Body of pancreas (tissue), 4 donors: ENCODE measurements around the gene IKZF1. TPM values are rescaled to one million over a fixed set of nuclear protein-coding genes. Genes with fewer than 3 reads are reported as not detected.

Source experiments
- ATAC-seq: fragments of 150-250 bp; one replicate; pipeline ENCODE4 v1.9.1; 2016
- DNase-seq, 4 donors: peaks; one replicate each; pipeline ENCODE4 v3.0.0-alpha.2; 2019
- H3K27ac ChIP-seq, 4 donors: fragments of 200-600 bp; sonication (generic); 1 replicate in 3 of 4; 2 replicates in 1 of 4; pipeline versions ENCODE4 v1.5.1 to v1.6.1; 2016 to 2019; ENCODE audit warnings: mild to moderate bottlenecking in 1 of 4, mixed read lengths in 1 of 4, moderate library complexity in 1 of 4
- H3K27me3 ChIP-seq, 2 donors: fragments of 200-600 bp; sonication (generic); one replicate each; pipeline ENCODE4 v1.6.0; 2016; ENCODE audit warnings: mild to moderate bottlenecking in 1 of 2
- H3K36me3 ChIP-seq, 2 donors: fragments of 200-600 bp; sonication (generic); replicated peaks in 1 of 2; 2 replicates each; pipeline ENCODE4 v1.5.1; 2016; ENCODE audit warnings: low read depth in 2 of 2; ENCODE audit not compliant: insufficient read depth in 1 of 2
- H3K4me1 ChIP-seq: fragments of 200-600 bp; sonication (generic); one replicate; pipeline ENCODE4 v1.6.0; 2016
- H3K4me3 ChIP-seq, 2 donors: fragments of 200-600 bp; sonication (generic); 1 replicate in 1 of 2; 2 replicates in 1 of 2; pipeline ENCODE4 v1.5.1; 2016 to 2019
- H3K9me3 ChIP-seq, 3 donors: fragments of 200-600 bp; sonication (generic); 1 replicate in 2 of 3; 2 replicates in 1 of 3; pipeline ENCODE4 v1.5.1; 2016
- POLR2A ChIP-seq, 3 donors: fragments of 450-650 bp; IDR thresholded peaks; one replicate each; pipeline ENCODE4 v1.6.1; 2016; ENCODE audit warnings: antibody characterized with exemption in 3 of 3, mild to moderate bottlenecking in 2 of 3
- WGBS, 2 donors: methylation state at CpG; one replicate each; pipeline ENCODE4 v1.1.5; 2017; 5-methylcytosine and 5-hydroxymethylcytosine counted together
- intact Hi-C: fragments of 100-400 bp; cut with DNase I; formaldehyde crosslinking; loops from one replicate; pipeline ENCODE4 v1.15.1; 2023
- total RNA-seq, 2 donors: library from RNA; depleted of rRNA; stranded (reverse); fragments of >200 nt; gene quantifications; one replicate each; pipeline ENCODE4 v1.1.0, GENCODE V29; 2016
- TF ChIP-seq, protein P1 (sequence below), 7 experiments: fragments of 450-650 bp in 4 of 7; fragments of 200-600 bp in 3 of 7; sonication (generic) in 3 of 7; IDR thresholded peaks; one replicate each; pipeline ENCODE4 v1.5.1; 2016 to 2019; ENCODE audit warnings: antibody characterized with exemption in 7 of 7

Gene IKZF1
- total RNA-seq, 2 donors from 2014 or later: 3.9 to 16.5 TPM

DNA sequence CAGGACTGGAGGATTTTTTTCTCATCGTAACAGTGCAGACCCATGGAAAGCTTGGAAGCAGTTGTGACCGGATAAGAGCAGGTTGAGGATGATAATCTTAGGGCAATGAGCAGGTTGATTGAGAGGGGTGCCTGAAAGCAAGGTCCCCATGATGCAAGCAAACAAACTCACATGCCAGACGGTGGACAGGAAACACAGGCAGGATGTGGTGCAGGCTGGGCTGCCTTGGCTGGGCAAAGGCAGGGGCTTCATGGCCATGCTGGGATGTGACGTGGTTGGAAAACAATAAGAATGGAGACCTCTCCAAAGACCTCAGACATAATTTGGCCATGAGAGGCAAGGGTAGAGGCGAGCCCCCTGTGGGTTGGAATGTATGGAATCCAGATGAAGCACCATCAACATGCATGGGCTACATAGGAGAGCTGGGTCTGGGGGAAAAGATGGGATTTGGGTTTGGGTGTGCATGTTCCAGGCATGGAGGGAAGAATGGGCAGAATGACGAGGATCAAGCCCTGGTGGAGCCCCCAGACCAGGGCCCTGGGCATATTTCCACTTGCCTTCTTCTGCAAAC is 58.3 kb downstream of the IKZF1 start:
- intact Hi-C loops: no loop called here
- Histone ChIP-seq H3K4me3 (no peak overlapping the region), H3K4me1 (no peaks in the 10 kb centered on the region), H3K9me3 (no peaks in the 10 kb centered on the region), H3K27ac (no peak overlapping the region), H3K36me3 (no peaks in the 10 kb centered on the region), H3K27me3 (no peaks in the 10 kb centered on the region)
- ATAC-seq (no peak), DNase-seq (no peak)
- TF ChIP-seq, protein P1, sequence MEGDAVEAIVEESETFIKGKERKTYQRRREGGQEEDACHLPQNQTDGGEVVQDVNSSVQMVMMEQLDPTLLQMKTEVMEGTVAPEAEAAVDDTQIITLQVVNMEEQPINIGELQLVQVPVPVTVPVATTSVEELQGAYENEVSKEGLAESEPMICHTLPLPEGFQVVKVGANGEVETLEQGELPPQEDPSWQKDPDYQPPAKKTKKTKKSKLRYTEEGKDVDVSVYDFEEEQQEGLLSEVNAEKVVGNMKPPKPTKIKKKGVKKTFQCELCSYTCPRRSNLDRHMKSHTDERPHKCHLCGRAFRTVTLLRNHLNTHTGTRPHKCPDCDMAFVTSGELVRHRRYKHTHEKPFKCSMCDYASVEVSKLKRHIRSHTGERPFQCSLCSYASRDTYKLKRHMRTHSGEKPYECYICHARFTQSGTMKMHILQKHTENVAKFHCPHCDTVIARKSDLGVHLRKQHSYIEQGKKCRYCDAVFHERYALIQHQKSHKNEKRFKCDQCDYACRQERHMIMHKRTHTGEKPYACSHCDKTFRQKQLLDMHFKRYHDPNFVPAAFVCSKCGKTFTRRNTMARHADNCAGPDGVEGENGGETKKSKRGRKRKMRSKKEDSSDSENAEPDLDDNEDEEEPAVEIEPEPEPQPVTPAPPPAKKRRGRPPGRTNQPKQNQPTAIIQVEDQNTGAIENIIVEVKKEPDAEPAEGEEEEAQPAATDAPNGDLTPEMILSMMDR (IDR thresholded peaks at IDR 0.05): no peak
- TF ChIP-seq POLR2A (IDR thresholded peaks at IDR 0.05): no peak
- 44 to 59% methylated on average over 6 of the region's 6 CpGs for WGBS, 2 donors

DNA sequence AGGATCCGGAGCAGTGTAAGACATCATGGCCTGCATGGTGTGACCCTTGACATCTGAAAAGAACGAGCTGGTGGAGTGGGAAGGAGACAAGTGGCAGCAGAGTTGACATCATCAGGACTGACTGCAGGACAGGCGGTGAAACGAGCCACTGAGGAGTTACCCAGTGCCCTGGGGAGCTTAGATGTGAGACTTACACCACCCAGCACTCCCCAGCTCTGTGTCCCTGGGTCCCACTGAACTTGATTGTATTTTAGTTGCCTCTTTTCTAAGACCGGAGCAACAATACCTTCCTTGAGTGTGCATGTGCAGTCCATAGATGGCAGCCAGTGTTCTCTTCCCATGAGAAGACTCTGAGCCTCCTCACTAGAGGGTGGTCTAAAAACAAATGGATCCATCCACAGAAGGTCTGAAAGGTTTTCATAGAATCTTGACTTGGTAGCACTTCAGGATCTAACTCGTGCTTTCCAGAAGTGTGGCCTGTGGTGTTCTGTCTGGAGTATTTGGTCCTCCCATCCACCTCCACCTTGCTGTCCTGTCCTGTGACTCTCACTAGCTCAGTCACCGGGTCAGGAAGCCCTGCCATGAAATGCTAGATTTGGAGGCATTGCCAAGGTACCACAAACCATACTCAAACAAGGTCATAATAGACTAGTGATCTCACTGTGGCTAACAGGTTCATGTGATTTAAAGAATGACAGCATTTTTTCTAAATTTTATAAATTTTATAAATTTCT is 59.0 kb downstream of the IKZF1 start:
- H3K4me3 ChIP-seq: no peak overlapping the region
- intact Hi-C loops: no loop called here
- no peak overlapping the region for H3K27ac ChIP-seq
- no peaks in the 10 kb centered on the region for H3K4me1 ChIP-seq
- no peak for TF ChIP-seq POLR2A (IDR thresholded peaks at IDR 0.05)
- TF ChIP-seq, protein P1 (IDR thresholded peaks at IDR 0.05): no peak
- no peaks in the 10 kb centered on the region for H3K9me3 ChIP-seq
- no peak for DNase-seq
- H3K27me3 ChIP-seq: no peaks in the 10 kb centered on the region
- ATAC-seq: no peak
- H3K36me3 ChIP-seq: no peaks in the 10 kb centered on the region
- 60 to 75% methylated on average over 7 of the region's 7 CpGs for WGBS, 2 donors

DNA sequence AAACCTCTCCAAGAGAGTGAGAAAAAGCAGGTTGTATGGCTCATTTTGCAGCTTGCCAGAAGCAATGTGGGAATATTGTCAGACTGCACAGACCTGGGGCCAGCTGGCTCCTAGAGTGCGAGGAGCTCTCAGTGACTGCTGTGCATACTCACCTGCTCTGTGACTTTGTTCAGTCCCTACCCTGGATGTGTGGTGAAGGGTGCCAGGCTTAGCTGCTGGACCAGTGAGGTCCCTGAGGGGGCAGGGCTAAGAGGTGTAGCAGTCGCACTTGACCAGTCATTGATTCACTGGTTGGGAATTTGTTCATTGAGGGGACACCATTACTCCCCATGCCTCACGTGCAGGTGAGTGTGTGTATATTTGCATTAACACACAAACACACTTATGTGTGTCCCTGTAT is 60.1 kb downstream of the IKZF1 start:
- intact Hi-C loops: no loop called here
- no peaks in the 10 kb centered on the region for H3K36me3 ChIP-seq
- H3K27me3 ChIP-seq: no peaks in the 10 kb centered on the region
- H3K4me3 ChIP-seq: no peak overlapping the region
- no peaks in the 10 kb centered on the region for H3K4me1 ChIP-seq
- TF ChIP-seq, protein P1 (IDR thresholded peaks at IDR 0.05): no peak
- WGBS, 2 donors: 33 to 53% methylated on average over 2 to 3 of the region's 3 CpGs
- no peak overlapping the region for H3K27ac ChIP-seq
- no peaks in the 10 kb centered on the region for H3K9me3 ChIP-seq
- ATAC-seq (no peak), DNase-seq (no peak)

DNA sequence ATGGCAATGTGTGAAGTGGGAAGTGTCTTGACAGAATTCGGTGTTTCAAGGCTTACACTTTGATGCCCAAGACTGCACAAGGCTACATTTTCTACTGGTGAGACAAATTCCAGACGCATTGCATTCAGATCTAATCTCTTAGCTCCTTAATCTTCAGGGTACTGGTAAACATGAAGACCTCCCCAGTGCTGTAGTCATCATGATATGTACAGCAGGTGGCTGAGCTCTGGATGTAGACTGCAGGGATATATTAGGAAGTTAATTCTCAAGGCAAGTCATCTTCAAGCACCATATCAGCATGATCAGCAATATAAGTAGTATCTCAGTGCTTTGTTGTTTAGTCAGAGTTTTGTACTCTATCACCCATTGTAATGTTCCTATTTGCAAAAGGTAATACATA is 61.8 kb downstream of the IKZF1 start:
- H3K4me3 ChIP-seq: no peak overlapping the region
- no peaks in the 10 kb centered on the region for H3K4me1 ChIP-seq
- TF ChIP-seq POLR2A (IDR thresholded peaks at IDR 0.05): no peak
- TF ChIP-seq, protein P1 (IDR thresholded peaks at IDR 0.05): no peak
- no peaks in the 10 kb centered on the region for H3K9me3 ChIP-seq
- no peaks in the 10 kb centered on the region for H3K27me3 ChIP-seq
- ATAC-seq (no peak), DNase-seq (no peak)
- WGBS, 2 donors: 39 to 41% methylated on average over 2 of the region's 2 CpGs
- no peak overlapping the region for H3K27ac ChIP-seq
- intact Hi-C loops: no loop called here
- H3K36me3 ChIP-seq: no peaks in the 10 kb centered on the region

DNA sequence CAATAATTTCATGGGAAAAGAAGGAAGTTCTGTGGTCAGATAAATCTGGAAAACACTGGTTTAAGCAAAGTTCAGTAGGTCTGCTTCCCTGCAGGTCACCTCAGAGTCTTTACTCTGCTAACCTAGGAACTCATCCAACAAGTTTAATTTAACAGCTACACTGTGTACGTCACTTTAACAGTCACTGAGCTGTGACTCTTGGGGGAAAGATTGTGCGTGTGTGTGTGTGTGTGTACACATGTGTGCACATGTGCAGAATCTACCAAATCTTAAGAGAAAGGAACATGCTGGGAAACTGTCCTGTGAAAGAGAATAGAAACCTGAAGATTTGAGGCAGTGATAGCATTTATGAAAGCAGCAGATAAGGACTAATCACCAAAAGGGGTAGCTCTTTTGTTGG is 62.6 kb downstream of the IKZF1 start:
- no peak overlapping the region for H3K27ac ChIP-seq
- no peak overlapping the region for H3K4me3 ChIP-seq
- H3K4me1 ChIP-seq: no peaks in the 10 kb centered on the region
- ATAC-seq: no peak
- intact Hi-C loops: no loop called here
- H3K9me3 ChIP-seq: no peaks in the 10 kb centered on the region
- TF ChIP-seq, protein P1 (IDR thresholded peaks at IDR 0.05): no peak
- no peak for TF ChIP-seq POLR2A (IDR thresholded peaks at IDR 0.05)
- H3K36me3 ChIP-seq: no peaks in the 10 kb centered on the region
- no peaks in the 10 kb centered on the region for H3K27me3 ChIP-seq
- WGBS, 2 donors: 43 to 65% methylated on average over 2 of the region's 2 CpGs
- DNase-seq: no peak
